Putamen (tissue), 1 donor: Measurements from ENCODE around the gene CSRP1.
"Not testable (repeated sequence)": the region's sequence is repeated elsewhere in the genome, so short reads cannot be mapped to it uniquely, and the experiment has no call there.

Experiments
- DNase-seq: peaks from one replicate; pipeline ENCODE4 v3.0.0-alpha.2; 2016; ENCODE audit warnings: low spot score

CSRP1 gene

GRCh38 chr1:201506557-201507359, at the start of gene CSRP1:
CSRP1 (minus strand) TSS chr1:201507123; CDS start chr1:201496303, 10,820 bp downstream.
- peak; percentile 92 for DNase-seq

DNA sequence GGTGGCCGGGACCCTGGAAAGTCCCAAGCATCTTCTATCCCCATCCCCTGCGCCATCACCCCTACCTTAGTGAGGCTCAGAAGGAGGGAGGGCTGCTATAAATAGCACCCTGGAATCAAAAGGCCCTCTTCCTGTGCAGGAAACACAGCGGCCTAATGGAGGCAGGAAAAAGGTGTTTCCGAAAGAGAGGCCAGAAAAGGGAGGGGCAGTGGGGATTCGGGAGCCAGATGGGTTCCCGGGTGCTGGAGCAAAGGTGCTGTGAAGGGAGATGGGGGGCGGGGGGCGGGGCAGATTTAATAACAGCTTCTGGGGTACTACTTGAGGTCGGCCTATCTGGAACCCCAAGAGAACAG, 48.6 kb upstream of the CSRP1 start:
- no peak for DNase-seq

GRCh38 chr1:201554789-201555592, 48.1 kb upstream of the CSRP1 start:
- DNase-seq = no peak

DNA sequence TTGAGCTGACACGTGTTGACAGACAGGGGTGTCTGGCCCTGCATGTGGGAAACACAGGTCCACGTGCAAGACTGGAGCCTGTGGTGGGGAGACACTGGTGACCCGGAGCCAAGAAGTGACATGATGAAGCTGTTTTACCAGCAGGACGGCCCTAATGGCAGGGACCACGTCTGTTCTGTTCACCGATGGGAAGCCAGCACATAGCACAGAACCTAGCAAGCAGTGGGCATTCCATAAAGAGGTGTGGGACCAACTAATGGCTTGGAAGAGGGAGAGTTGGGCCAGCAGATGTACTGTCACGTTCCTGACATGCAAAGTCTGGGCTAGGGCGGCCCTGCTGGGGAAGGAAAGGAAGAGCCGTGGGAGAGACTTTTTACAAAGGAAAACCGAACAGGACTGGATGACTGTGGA, 47.3 kb upstream of the CSRP1 start:
- no peak for DNase-seq

GRCh38 chr1:201553496-201554189, 46.7 kb upstream of the CSRP1 start:
- no peak for DNase-seq

DNA sequence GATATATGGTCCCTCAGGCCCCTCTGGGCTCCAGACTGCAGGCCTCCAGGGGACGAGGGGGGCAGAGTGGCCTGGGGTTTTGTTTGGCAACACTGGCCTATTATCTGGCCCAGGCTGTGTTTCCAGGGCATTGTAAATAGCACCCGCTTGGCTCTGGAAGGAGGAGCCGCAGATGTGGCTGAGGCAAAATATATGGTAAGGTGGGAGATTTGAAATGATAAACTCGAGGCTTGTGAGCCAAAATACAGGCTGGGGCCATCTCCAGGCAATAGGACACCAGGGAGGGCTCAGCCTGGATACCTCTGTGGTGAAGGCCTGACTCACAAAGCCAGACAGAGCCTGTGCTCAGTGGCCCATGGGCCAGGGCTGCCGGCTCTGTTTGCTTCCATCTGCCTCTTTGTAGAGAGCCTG, 46.0 kb upstream of the CSRP1 start:
- DNase-seq = peak; percentile 62

- DNase-seq = peak; percentile 95
These were observed 45.2 kb upstream of the CSRP1 start for GRCh38 chr1:201551877-201552731.

GRCh38 chr1:201551096-201551495, 44.2 kb upstream of the CSRP1 start:
- DNase-seq = no peak

DNA sequence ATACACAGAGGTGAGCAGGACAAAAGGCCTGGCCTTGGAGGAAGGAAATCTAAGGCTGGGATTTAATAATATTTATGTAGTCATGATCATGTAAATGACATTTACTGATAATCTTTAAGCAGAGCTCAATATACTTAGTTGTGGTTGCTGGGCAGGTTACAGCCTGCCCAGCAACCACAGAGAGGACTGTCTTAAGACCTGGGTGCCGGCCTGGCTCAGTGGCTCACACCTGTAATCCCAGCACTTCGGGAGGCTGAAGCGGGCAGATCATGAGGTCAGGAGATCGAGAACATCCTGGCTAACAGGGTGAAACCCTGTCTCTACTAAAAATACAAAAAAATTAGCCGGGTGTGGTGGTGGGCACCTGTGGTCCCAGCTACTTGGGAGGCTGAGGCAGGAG, 42.6 kb upstream of the CSRP1 start:
- not testable (repeated sequence) for DNase-seq

GRCh38 chr1:201545851-201546492, 39.0 kb upstream of the CSRP1 start:
- no peak for DNase-seq

DNA sequence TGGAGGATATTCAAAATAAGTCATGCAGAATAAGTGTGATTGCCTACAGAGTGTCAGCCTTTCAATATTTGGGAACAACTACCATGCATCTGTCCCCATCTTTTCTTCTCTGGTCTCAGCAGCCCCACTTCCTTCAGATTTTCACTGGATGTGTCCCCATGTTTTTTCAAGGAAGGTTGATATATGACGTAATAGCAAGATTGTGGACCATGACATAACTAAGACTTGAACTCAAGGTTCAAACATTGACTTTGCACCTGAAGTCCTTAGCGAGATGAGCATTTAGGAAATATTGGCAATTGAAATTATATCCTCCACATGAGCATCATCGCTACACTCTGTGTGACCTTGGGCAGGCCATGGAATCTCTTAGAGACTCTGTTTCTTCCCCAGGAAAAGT, 37.8 kb upstream of the CSRP1 start:
- DNase-seq = no peak

- DNase-seq = no peak
These were observed 37.1 kb upstream of the CSRP1 start for GRCh38 chr1:201543871-201544642.

GRCh38 chr1:201542309-201543035, 35.5 kb upstream of the CSRP1 start:
- no peak for DNase-seq

DNA sequence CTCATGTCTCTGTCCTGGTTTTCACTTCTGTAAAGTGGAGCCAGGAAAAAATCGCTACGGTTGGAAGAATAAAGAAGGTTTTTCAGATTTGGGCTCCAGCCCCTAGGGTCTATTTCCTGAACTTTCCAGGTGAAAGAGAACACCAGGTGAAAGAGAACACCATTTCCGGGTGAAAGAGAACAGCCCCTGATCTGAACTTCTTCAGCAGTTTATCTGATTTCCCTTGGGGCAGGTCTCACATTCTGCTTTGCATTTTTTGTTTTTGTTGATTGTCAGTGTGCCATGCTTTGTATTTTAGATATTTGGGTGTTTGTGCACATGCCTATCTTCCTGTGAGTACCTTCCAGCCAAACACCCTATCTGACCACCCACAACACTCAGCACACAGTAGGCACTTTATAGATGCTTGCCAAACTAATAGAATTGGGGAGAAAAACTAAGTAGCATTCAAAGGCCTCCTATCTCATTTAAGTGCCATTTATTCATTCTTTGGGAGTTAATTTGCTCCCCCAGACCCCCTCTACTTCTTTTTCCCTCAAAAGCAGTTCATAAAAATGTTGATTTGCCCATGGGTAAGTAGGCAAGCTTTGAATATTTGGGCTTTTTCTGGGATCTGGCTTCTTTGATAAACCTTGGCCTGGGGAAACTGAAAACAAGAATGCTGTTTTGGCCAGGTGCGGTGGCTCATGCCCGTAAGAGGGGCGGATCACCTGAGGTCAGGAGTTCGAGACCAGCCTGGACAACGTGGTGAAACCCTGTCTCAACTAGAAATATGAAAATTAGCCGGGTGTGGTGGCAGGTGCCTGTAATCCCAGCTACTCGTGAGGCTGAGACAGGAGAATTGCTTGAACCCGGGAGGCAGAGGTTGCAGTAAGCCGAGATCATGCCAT, 34.2 kb upstream of the CSRP1 start:
- DNase-seq = no peak

DNA sequence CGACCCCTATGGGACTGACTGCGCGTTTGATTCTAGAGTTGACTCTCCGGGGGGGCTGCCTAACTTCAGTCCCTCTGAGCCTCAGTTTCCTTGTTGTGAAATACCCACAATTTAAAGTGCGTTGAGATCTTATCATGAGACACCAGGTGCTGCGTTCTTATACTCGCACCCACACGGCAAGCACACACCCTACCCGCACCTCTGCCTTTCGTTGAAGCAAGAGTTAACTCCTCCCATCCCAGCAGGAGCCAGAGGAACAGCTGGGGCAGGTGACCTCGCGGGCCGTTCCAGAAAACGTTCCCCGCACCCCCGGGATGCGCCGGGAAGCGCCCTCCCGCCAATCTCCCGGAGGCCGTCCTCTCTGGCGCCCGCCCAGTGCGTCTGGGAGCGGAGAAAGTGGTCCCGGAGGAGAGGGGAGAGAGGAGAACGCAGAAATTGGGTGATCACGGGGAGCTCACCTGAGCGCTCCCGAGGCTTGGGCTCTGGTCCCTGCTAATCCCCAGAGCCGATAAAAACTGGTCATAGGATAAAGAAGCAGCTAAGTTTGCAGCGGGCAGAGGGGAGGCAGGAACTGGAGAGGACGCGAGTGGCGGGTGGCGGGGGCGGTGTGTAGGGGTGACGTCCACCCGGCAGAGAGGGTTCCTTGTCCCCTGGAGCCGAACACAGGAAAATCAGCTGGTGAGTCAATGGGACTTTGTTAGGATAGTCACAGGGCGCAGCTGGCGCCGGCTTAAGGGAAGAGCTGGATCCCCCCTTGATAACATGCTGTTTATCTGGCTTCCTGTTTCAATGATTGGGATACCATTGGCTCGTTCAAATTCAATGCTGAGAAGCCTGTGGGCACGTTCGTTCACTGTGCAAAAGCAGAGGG, 32.9 kb upstream of the CSRP1 start:
- DNase-seq = peak; percentile 90

DNA sequence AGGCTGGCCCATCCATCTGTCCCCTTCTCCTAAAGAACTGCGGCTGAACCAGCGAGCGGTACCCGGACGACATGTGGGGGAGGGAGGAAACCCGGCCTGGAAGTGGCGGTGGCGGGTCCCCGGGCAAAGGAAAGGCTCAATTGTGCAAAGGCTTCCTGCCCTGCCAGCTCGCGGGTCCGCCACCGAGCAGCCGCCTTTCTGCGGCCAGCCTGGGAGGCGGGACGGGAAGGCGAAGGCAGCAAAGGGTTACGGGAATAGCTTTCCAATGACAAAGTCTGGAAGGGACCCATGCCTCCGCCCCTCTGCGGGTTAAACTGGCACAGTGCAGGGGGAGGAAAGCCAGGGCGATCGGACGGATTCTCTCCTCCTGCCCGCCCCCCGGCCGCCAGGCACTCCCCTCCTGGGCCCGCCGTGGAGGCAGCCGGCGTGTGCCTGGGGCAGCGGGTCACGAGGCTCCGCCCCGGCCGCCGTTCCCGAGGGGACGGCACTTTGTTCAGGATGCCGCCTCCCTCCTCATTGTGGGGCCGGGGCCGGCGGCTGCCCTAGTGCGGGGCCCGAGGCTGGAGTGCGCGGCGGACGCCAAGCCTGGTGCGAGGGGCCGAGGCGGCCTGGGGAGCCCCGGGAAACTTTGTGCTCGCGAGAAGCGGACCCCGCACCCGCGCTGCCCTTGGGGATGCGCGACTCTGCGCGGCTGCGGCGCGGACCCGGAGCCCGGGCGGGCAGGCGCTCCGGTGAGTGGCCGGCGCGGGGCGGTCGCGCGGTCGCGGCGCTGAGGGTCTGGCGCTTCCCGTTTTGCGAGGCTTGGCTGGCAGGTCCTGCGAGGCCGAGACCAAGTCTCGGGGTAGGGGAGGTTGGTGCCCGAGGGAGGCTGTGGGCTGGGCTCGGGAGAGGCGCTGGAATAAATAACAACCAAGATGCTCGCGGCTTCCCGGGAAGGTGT, 32.0 kb upstream of the CSRP1 start, which contains the start of gene NAV1:
NAV1 (plus strand) TSS at position 516 of the 940 bp plus-strand sequence. CDS start 83,758 bp downstream, outside the sequence.
- DNase-seq = peak; percentile 83
